H9 (cell line): Measurements from ENCODE around the gene UGT2A3. TPM values are rescaled to one million over a fixed set of nuclear protein-coding genes. Genes with fewer than 3 reads are reported as not detected.
A peak's percentile ranks its signal among the peaks of the same experiment; 100 is the strongest.

Experiments
- DNase-seq: peaks from one replicate; pipeline ENCODE4 v3.0.0-alpha.2; 2017
- H2AFZ ChIP-seq: one replicate; pipeline ENCODE4 v1.6.1; 2013; ENCODE audit warnings: mild to moderate bottlenecking, low read length, control low read depth, moderate library complexity
- H2AK5ac ChIP-seq: 2 replicates; pipeline ENCODE4 v1.6.1; 2013; ENCODE audit warnings: low read length, control low read depth, mixed read lengths; ENCODE audit not compliant: insufficient read length
- H2BK120ac ChIP-seq: one replicate; pipeline ENCODE4 v1.6.1; 2013; ENCODE audit warnings: low read depth, mild to moderate bottlenecking, low read length, control low read depth, inconsistent platforms; ENCODE audit not compliant: poor library complexity, severe bottlenecking
- H2BK12ac ChIP-seq: 2 replicates; pipeline ENCODE4 v1.6.1; 2013; ENCODE audit warnings: low read length, control low read depth, mixed read lengths, low read depth; ENCODE audit not compliant: insufficient read length
- H2BK15ac ChIP-seq: 2 replicates; pipeline ENCODE4 v1.6.1; 2013; ENCODE audit warnings: low read depth, low read length, control low read depth
- H2BK20ac ChIP-seq: one replicate; pipeline ENCODE4 v1.6.1; 2013; ENCODE audit warnings: low read depth, mild to moderate bottlenecking, low read length, control low read depth, inconsistent platforms; ENCODE audit not compliant: poor library complexity, severe bottlenecking
- H2BK5ac ChIP-seq: 2 replicates; pipeline ENCODE4 v1.6.1; 2013; ENCODE audit warnings: low read length, control low read depth, mixed read lengths; ENCODE audit not compliant: insufficient read length
- H3K14ac ChIP-seq: 2 replicates; pipeline ENCODE4 v1.6.1; 2013; ENCODE audit warnings: low read length, control low read depth; ENCODE audit not compliant: insufficient read depth
- H3K18ac ChIP-seq: 2 replicates; pipeline ENCODE4 v1.6.1; 2013; ENCODE audit warnings: low read depth, mild to moderate bottlenecking, mixed read lengths, low read length, control low read depth; ENCODE audit not compliant: insufficient read length
- H3K23ac ChIP-seq: 2 replicates; pipeline ENCODE4 v1.6.1; 2013; ENCODE audit warnings: low read length, control low read depth, mixed read lengths, low read depth; ENCODE audit not compliant: insufficient read length
- H3K23me2 ChIP-seq: 2 replicates; pipeline ENCODE4 v1.6.1; 2013; ENCODE audit warnings: low read depth, mild to moderate bottlenecking, mixed read lengths, low read length, control low read depth; ENCODE audit not compliant: insufficient read length, poor library complexity, severe bottlenecking
- H3K27ac ChIP-seq: 2 replicates; pipeline ENCODE4 v1.5.1; 2013; ENCODE audit warnings: low read length, control low read depth, mixed read lengths, low read depth; ENCODE audit not compliant: insufficient read length
- H3K27me3 ChIP-seq: 2 replicates; pipeline ENCODE4 v1.6.1; 2013; ENCODE audit warnings: low read length, control low read depth, inconsistent platforms; ENCODE audit not compliant: insufficient read depth
- H3K4ac ChIP-seq: 2 replicates; pipeline ENCODE4 v1.6.1; 2013; ENCODE audit warnings: low read depth, mild to moderate bottlenecking, control low read depth, inconsistent platforms, low read length, moderate library complexity
- H3K4me1 ChIP-seq: 2 replicates; pipeline ENCODE4 v1.6.1; 2013; ENCODE audit warnings: low read length, control low read depth, inconsistent platforms; ENCODE audit not compliant: insufficient read depth
- H3K4me2 ChIP-seq: 2 replicates; pipeline ENCODE4 v1.6.1; 2013; ENCODE audit warnings: low read length, control low read depth, mixed read lengths; ENCODE audit not compliant: insufficient read length, insufficient read depth
- H3K56ac ChIP-seq: 2 replicates; pipeline ENCODE4 v1.6.1; 2013; ENCODE audit warnings: low read depth, mild to moderate bottlenecking, mixed read lengths, low read length, control low read depth; ENCODE audit not compliant: insufficient read length
- H3K79me1 ChIP-seq: 2 replicates; pipeline ENCODE4 v1.6.1; 2013; ENCODE audit warnings: low read depth, mild to moderate bottlenecking, moderate library complexity, low read length, control low read depth, inconsistent platforms; ENCODE audit not compliant: insufficient read depth, poor library complexity, severe bottlenecking
- H3K79me2 ChIP-seq: 2 replicates; pipeline ENCODE4 v1.6.1; 2013; ENCODE audit warnings: low read length, control low read depth, inconsistent platforms; ENCODE audit not compliant: insufficient read depth
- H3K9ac ChIP-seq: 2 replicates; pipeline ENCODE4 v1.6.1; 2013; ENCODE audit warnings: low read length, control low read depth, mixed read lengths; ENCODE audit not compliant: insufficient read length; ENCODE audit errors: extremely low read depth
- H3K9me3 ChIP-seq: one replicate; pipeline ENCODE4 v1.6.1; 2013; ENCODE audit warnings: low read depth, low read length, inconsistent platforms; ENCODE audit not compliant: control insufficient read depth
- H3T11ph ChIP-seq: one replicate; pipeline ENCODE4 v1.6.1; 2013; ENCODE audit warnings: mild to moderate bottlenecking, low read length, control low read depth, inconsistent platforms
- H4K20me1 ChIP-seq: one replicate; pipeline ENCODE4 v1.6.1; 2013; ENCODE audit not compliant: control insufficient read depth, insufficient read length, insufficient read depth
- H4K5ac ChIP-seq: 2 replicates; pipeline ENCODE4 v1.6.1; 2013; ENCODE audit warnings: low read depth, mild to moderate bottlenecking, mixed read lengths, low read length, control low read depth; ENCODE audit not compliant: insufficient read length
- H4K8ac ChIP-seq: replicated peaks from 2 replicates; pipeline ENCODE4 v1.6.1; 2013; ENCODE audit warnings: low read length, control low read depth, mixed read lengths, low read depth; ENCODE audit not compliant: insufficient read length
- H4K91ac ChIP-seq: 2 replicates; pipeline ENCODE4 v1.6.1; 2013; ENCODE audit warnings: low read depth, mild to moderate bottlenecking, moderate library complexity, mixed read lengths, low read length, control low read depth; ENCODE audit not compliant: insufficient read length
- H3K27ac Mint-ChIP-seq, 3 experiments: 2 replicates in 2 of 3; 3 replicates in 1 of 3; pipeline ENCODE4 v1.8.0; 2020 to 2021; ENCODE audit warnings: mixed read lengths in 3 of 3, mild to moderate bottlenecking in 1 of 3, moderate library complexity in 1 of 3
- H3K27me3 Mint-ChIP-seq: 2 replicates; pipeline ENCODE4 v1.8.0; 2021; ENCODE audit warnings: low read depth, mild to moderate bottlenecking, moderate library complexity, mixed read lengths
- H3K36me3 Mint-ChIP-seq, 3 experiments: 2 replicates in 2 of 3; 3 replicates in 1 of 3; pipeline ENCODE4 v1.8.0; 2020 to 2021; ENCODE audit warnings: low read depth in 3 of 3, mixed read lengths in 3 of 3; ENCODE audit not compliant: insufficient read depth in 1 of 3
- H3K4me1 Mint-ChIP-seq, 2 experiments: 2 replicates each; pipeline ENCODE4 v1.8.0; 2020; ENCODE audit warnings: mixed read lengths in 2 of 2
- H3K4me3 Mint-ChIP-seq, 2 experiments: 2 replicates in 1 of 2; 3 replicates in 1 of 2; pipeline ENCODE4 v1.8.0; 2020 to 2021; ENCODE audit warnings: mild to moderate bottlenecking in 2 of 2, mixed read lengths in 2 of 2, moderate library complexity in 1 of 2
- H3K9me3 Mint-ChIP-seq, 2 experiments: 2 replicates in 1 of 2; 3 replicates in 1 of 2; pipeline ENCODE4 v1.8.0; 2020; ENCODE audit warnings: mild to moderate bottlenecking in 2 of 2, mixed read lengths in 2 of 2, moderate library complexity in 1 of 2
- CTCF ChIP-seq: fragments of 200-600 bp; sonication (generic); conservative IDR thresholded peaks from 3 replicates; pipeline ENCODE4 v1.8.0; 2021; ENCODE audit warnings: antibody characterized with exemption, mild to moderate bottlenecking
- WGBS: extraction: QIAGEN DNeasy Blood & Tissue Kit; methylation state at CpG from one replicate; pipeline ENCODE4 v1.1.7; 2013; ENCODE audit warnings: missing lambda C conversion rate, low lambda C conversion rate, mixed read lengths; ENCODE audit not compliant: insufficient read length; ENCODE audit errors: extremely low coverage; 5-methylcytosine and 5-hydroxymethylcytosine counted together
- total RNA-seq: library from RNA; stranded (reverse); gene quantifications from 2 replicates; pipeline ENCODE4 v1.2.1, GENCODE V29; 2021

UGT2A3 gene
- total RNA-seq, 1 experiment from 2014 or later: not detected

- H2AK5ac ChIP-seq: no peak overlapping the region
Observed at GRCh38 chr4:68948985-68949384, 2.6 kb downstream of the UGT2A3 start.

More at GRCh38 chr4:68948985-68949384, 2.6 kb downstream of the UGT2A3 start:
- Histone ChIP-seq H4K20me1 (no peaks in the 10 kb centered on the region), H3K27ac (no peak overlapping the region), H3K27me3 (no peaks in the 10 kb centered on the region), H3K4ac (no peak overlapping the region), H2AFZ (no peak overlapping the region), H3K18ac (no peak overlapping the region), H2BK12ac (no peak overlapping the region), H3K56ac (no peak overlapping the region), H3K9ac (no peak overlapping the region), H2BK5ac (no peak overlapping the region), H3K9me3 (no peaks in the 10 kb centered on the region), H3K79me1 (no peaks in the 10 kb centered on the region), H4K8ac (no peak overlapping the region), H3K79me2 (no peaks in the 10 kb centered on the region), H2BK120ac (no peak overlapping the region), H3K23ac (no peak overlapping the region), H3K23me2 (no peaks in the 10 kb centered on the region), H3K14ac (no peak overlapping the region), H3T11ph (no peak overlapping the region), H3K4me2 (no peak overlapping the region), H2BK15ac (no peak overlapping the region), H4K91ac (no peak overlapping the region), H2BK20ac (no peak overlapping the region), H4K5ac (no peak overlapping the region), H3K4me1 (no peaks in the 10 kb centered on the region)
- peaks cover 11% of the 10 kb centered on the region in 2 experiments; a peak in 2 of 4 replicates for H3K4me1 Mint-ChIP-seq
- H3K36me3 Mint-ChIP-seq: no peaks in the 10 kb centered on the region; a peak in 1 of 7 replicates
- TF ChIP-seq CTCF: no peak
- H3K27ac Mint-ChIP-seq: peak overlapping the region in 1 of 3 experiments; percentile 51; a peak in 1 of 7 replicates
- H3K27me3 Mint-ChIP-seq: no peaks in the 10 kb centered on the region
- no peak for DNase-seq
- WGBS: no CpG with 5 or more reads among the region's 3 CpGs
- no peaks in the 10 kb centered on the region for H3K9me3 Mint-ChIP-seq
- no peak overlapping the region for H3K4me3 Mint-ChIP-seq
